PC-3 (cell line): ENCODE data around the gene UGT1A8. TPM values are rescaled to one million over a fixed set of nuclear protein-coding genes. Genes with fewer than 3 reads are reported as not detected.
"Not testable (repeated sequence)": the region's sequence is repeated elsewhere in the genome, so short reads cannot be mapped to it uniquely, and the experiment has no call there.

ENCODE experiments used
- ATAC-seq: fragments of 200-7000 bp; cut with Tn5 transposase; 2 replicates; pipeline ENCODE4 v1.9.1; 2020; ENCODE audit warnings: mild to moderate bottlenecking, moderate library complexity
- BruUV-seq: library from RNA; stranded (reverse); fragments of 400-500 nt; replicated peaks from 2 replicates; lab custom pipeline; 2021; lab: Mats Ljungman, UMichigan
- CTCF ChIA-PET: fragments of 300-600 bp; sonication (Branson Sonifier 250); formaldehyde crosslinking; loops from one replicate; lab custom pipeline; 2022; ENCODE audit warnings: antibody characterized with exemption; lab: Charles Lee
- POLR2A ChIA-PET: fragments of 300-600 bp; sonication (Branson Sonifier 250); formaldehyde crosslinking; loops from one replicate; lab custom pipeline; 2022; ENCODE audit warnings: antibody characterized with exemption; ENCODE audit not compliant: unreplicated experiment; lab: Charles Lee
- DNase-seq: peaks from one replicate; pipeline ENCODE4 v3.0.0-alpha.2; 2015
- H2AFZ ChIP-seq: fragments of 300-600 bp; sonication (generic); 2 replicates; pipeline ENCODE4 v1.6.0; 2016; ENCODE audit warnings: antibody characterized with exemption, low read length
- H3F3A ChIP-seq: fragments of 300-600 bp; sonication (generic); one replicate; pipeline ENCODE4 v1.6.0; 2017; ENCODE audit warnings: antibody characterized with exemption, low read length, control low read depth, mild to moderate bottlenecking; ENCODE audit not compliant: unreplicated experiment
- H3K27ac ChIP-seq: fragments of 300-600 bp; sonication (generic); 2 replicates; pipeline ENCODE4 v1.5.1; 2016; ENCODE audit warnings: mild to moderate bottlenecking, low read length
- H3K27me3 ChIP-seq: fragments of 300-600 bp; sonication (generic); 2 replicates; pipeline ENCODE4 v1.6.1; 2016; ENCODE audit warnings: low read length, mixed read lengths
- H3K36me3 ChIP-seq: fragments of 300-600 bp; sonication (generic); 2 replicates; pipeline ENCODE4 v1.6.1; 2016; ENCODE audit warnings: low read depth, mixed run types, low read length, mixed read lengths
- H3K4me1 ChIP-seq: fragments of 300-600 bp; sonication (generic); 2 replicates; pipeline ENCODE4 v1.5.1; 2016; ENCODE audit warnings: low read length; ENCODE audit not compliant: insufficient read depth
- H3K4me2 ChIP-seq: fragments of 300-600 bp; sonication (generic); 2 replicates; pipeline ENCODE4 v1.6.0; 2016; ENCODE audit warnings: low read length
- H3K4me3 ChIP-seq: fragments of 300-600 bp; sonication (generic); 2 replicates; pipeline ENCODE4 v1.5.1; 2016; ENCODE audit warnings: mild to moderate bottlenecking, low read length, mixed read lengths
- H3K79me2 ChIP-seq: fragments of 300-600 bp; sonication (generic); 2 replicates; pipeline ENCODE4 v1.6.1; 2017; ENCODE audit warnings: low read length, mixed read lengths
- H3K9ac ChIP-seq: fragments of 300-600 bp; sonication (generic); 2 replicates; pipeline ENCODE4 v1.6.0; 2016; ENCODE audit warnings: mild to moderate bottlenecking, low read length
- H3K9me2 ChIP-seq: fragments of 300-600 bp; sonication (generic); replicated peaks from 2 replicates; pipeline ENCODE4 v1.6.1; 2016; ENCODE audit warnings: mixed run types, low read length, mixed read lengths
- H3K9me3 ChIP-seq: fragments of 300-600 bp; sonication (generic); 2 replicates; pipeline ENCODE4 v1.6.1; 2016; ENCODE audit warnings: low read length, mixed read lengths
- H4K20me1 ChIP-seq: fragments of 300-600 bp; sonication (generic); 2 replicates; pipeline ENCODE4 v1.6.1; 2016; ENCODE audit warnings: low read length, mixed read lengths
- EZH2 ChIP-seq: fragments of 300-600 bp; sonication (generic); IDR thresholded peaks from one replicate; pipeline ENCODE4 v1.6.1; 2017; ENCODE audit warnings: antibody characterized with exemption, mild to moderate bottlenecking, low read length; ENCODE audit not compliant: unreplicated experiment
- EZH2phosphoT487 ChIP-seq: fragments of 300-600 bp; sonication (generic); IDR thresholded peaks from 2 replicates; pipeline ENCODE4 v1.6.1; 2018; ENCODE audit warnings: mild to moderate bottlenecking, antibody characterized with exemption, low read length, borderline replicate concordance
- intact Hi-C: fragments of 100-400 bp; cut with micrococcal nuclease; formaldehyde crosslinking; loops from 2 replicates; pipeline ENCODE4 v1.9.0; 2023
- total RNA-seq: library from RNA; depleted of rRNA; stranded (reverse); fragments of >200 nt; gene quantifications from 2 replicates; pipeline ENCODE4 v1.2.3, GENCODE V29; 2014
- TF ChIP-seq, protein P1 (sequence below): fragments of 300-600 bp; sonication (generic); conservative IDR thresholded peaks from 2 replicates; pipeline ENCODE4 v1.5.1; 2017; ENCODE audit warnings: antibody characterized with exemption, low read depth, mild to moderate bottlenecking, low read length

The UGT1A8 gene
- total RNA-seq, 1 experiment from 2014 or later: not detected

- BruUV-seq: no TSS peak
- H3K9ac ChIP-seq: no peak overlapping the region
- ChIA-PET POLR2A (no interaction called here), CTCF (no interaction called here)
- H3F3A ChIP-seq: no peaks in the 10 kb centered on the region
- H3K9me3 ChIP-seq: no peaks in the 10 kb centered on the region
- no peaks in the 10 kb centered on the region for H3K9me2 ChIP-seq
- H3K79me2 ChIP-seq: no peaks in the 10 kb centered on the region
- no peak for ATAC-seq
- H3K36me3 ChIP-seq: no peaks in the 10 kb centered on the region
- no peak overlapping the region for H3K4me2 ChIP-seq
- H4K20me1 ChIP-seq: no peaks in the 10 kb centered on the region
- intact Hi-C loops: no loop called here
- H3K27ac ChIP-seq: no peak overlapping the region
- H3K4me3 ChIP-seq: no peak overlapping the region
- no peak overlapping the region for H2AFZ ChIP-seq
- no peak for DNase-seq
- H3K27me3 ChIP-seq: no peaks in the 10 kb centered on the region
- TF ChIP-seq, protein P1, sequence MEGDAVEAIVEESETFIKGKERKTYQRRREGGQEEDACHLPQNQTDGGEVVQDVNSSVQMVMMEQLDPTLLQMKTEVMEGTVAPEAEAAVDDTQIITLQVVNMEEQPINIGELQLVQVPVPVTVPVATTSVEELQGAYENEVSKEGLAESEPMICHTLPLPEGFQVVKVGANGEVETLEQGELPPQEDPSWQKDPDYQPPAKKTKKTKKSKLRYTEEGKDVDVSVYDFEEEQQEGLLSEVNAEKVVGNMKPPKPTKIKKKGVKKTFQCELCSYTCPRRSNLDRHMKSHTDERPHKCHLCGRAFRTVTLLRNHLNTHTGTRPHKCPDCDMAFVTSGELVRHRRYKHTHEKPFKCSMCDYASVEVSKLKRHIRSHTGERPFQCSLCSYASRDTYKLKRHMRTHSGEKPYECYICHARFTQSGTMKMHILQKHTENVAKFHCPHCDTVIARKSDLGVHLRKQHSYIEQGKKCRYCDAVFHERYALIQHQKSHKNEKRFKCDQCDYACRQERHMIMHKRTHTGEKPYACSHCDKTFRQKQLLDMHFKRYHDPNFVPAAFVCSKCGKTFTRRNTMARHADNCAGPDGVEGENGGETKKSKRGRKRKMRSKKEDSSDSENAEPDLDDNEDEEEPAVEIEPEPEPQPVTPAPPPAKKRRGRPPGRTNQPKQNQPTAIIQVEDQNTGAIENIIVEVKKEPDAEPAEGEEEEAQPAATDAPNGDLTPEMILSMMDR: no peak
- no peaks in the 10 kb centered on the region for H3K4me1 ChIP-seq
Measured at GRCh38 chr2:233743464-233744259, 126.2 kb downstream of the UGT1A8 start.

GRCh38 chr2:233745073-233745755 is 127.8 kb downstream of the UGT1A8 start:
- H3K9me3 ChIP-seq: no peaks in the 10 kb centered on the region
- POLR2A ChIA-PET: no interaction called here
- BruUV-seq: no TSS peak
- no peak for ATAC-seq
- intact Hi-C loops: no loop called here
- CTCF ChIA-PET: no interaction called here
- no peak overlapping the region for H3K27ac ChIP-seq
- TF ChIP-seq, protein P1: no peak
- TF ChIP-seq EZH2phosphoT487 (no peak), EZH2 (no peak)
- no peak overlapping the region for H3K4me3 ChIP-seq
- no peaks in the 10 kb centered on the region for H3K27me3 ChIP-seq
- no peaks in the 10 kb centered on the region for H3K9me2 ChIP-seq
- H4K20me1 ChIP-seq: no peaks in the 10 kb centered on the region
- H3K79me2 ChIP-seq: no peaks in the 10 kb centered on the region
- H3K36me3 ChIP-seq: no peaks in the 10 kb centered on the region
- no peak overlapping the region for H3K4me2 ChIP-seq
- no peak overlapping the region for H3K9ac ChIP-seq
- DNase-seq: no peak
- no peaks in the 10 kb centered on the region for H3F3A ChIP-seq
- no peak overlapping the region for H2AFZ ChIP-seq
- H3K4me1 ChIP-seq: no peaks in the 10 kb centered on the region

GRCh38 chr2:233745838-233746237 is 128.4 kb downstream of the UGT1A8 start:
- H3K79me2 ChIP-seq, H3K27me3 ChIP-seq, CTCF ChIA-PET, H3K4me1 ChIP-seq, BruUV-seq, DNase-seq, H2AFZ ChIP-seq, H3F3A ChIP-seq, POLR2A ChIA-PET, H3K27ac ChIP-seq, H3K4me2 ChIP-seq, intact Hi-C loops, H3K4me3 ChIP-seq, H3K9ac ChIP-seq, H3K9me3 ChIP-seq, H4K20me1 ChIP-seq, H3K9me2 ChIP-seq, ATAC-seq, H3K36me3 ChIP-seq: not testable (repeated sequence)
